Measurements from ENCODE around the gene ABLIM2. TPM values are rescaled to one million over a fixed set of nuclear protein-coding genes. Genes with fewer than 3 reads are reported as not detected.

Gene ABLIM2
- total and polyA plus RNA-seq, 2 of the 8 experiments (the other 6 are each of a cell fraction or from before 2014, with no cell fraction given), result 2.8 to 3.0 TPM

DNA sequence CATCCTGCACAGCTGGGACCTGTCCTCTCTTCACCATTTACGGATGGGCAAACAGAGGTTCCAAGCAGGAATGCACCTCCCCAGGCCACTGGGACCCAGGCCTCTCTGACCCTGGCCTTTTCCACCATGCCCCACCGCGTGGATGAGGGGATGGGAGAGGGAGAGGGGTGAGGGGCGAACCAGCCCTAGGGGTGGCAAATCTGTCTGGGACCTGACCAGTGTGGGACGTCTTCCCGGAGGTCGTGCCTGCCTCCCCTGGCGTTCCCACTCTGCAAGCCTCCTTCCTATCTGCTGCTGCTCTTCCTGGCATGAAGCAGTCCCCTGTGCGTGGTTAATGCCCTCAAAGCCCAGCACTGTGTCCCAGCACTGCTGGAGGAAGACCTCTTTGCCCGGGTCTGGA lies 35.9 kb downstream of the ABLIM2 start (continued):
- TF ChIP-seq EGR1 (IDR thresholded peaks at IDR 0.05; ENCODE audit: borderline replicate concordance, low read depth, low read length) (no peak), CHD1 (IDR thresholded peaks at IDR 0.05; ENCODE audit: low read depth, low read length) (no peak), EP300 (IDR thresholded peaks at IDR 0.05; ENCODE audit: borderline replicate concordance in 1 of 2, low read depth in 2 of 2, low read length in 2 of 2) (no peak)

All from H1 (cell line).